Measurements from ENCODE around the gene CIPC.

DNA sequence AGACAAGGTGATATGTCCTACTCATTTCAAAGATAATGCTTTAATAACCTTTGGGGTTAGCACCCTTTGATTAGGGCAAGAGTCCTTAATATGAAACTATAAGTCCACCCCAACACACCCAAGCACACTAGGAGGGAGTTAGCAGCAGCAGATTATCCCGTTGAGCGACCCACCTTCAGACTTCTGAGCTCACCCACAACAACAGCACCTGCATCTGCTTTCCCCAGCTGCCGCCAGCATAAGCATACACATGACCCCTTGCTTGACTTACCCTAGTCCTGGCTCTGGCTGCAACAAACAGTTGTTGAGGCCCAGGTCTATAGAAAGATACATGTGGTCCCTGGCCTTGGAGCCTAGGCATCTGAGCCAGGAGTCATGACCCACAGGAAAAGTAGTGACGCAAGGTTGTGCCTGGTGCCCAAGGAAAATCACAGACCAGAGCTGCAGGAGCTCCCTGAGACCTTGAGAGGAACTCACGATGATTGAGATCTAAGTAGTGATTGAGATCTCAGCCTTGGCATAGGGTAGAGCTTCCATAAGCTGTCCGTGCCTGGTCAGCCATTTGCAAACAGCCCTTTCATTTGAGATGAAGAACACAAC lies 24.6 kb downstream of the CIPC start:
- no peak for TF ChIP-seq EZH2phosphoT487 (IDR thresholded peaks at IDR 0.05; ENCODE audit: borderline replicate concordance, low read depth, low read length)
- TF ChIP-seq, protein P1, sequence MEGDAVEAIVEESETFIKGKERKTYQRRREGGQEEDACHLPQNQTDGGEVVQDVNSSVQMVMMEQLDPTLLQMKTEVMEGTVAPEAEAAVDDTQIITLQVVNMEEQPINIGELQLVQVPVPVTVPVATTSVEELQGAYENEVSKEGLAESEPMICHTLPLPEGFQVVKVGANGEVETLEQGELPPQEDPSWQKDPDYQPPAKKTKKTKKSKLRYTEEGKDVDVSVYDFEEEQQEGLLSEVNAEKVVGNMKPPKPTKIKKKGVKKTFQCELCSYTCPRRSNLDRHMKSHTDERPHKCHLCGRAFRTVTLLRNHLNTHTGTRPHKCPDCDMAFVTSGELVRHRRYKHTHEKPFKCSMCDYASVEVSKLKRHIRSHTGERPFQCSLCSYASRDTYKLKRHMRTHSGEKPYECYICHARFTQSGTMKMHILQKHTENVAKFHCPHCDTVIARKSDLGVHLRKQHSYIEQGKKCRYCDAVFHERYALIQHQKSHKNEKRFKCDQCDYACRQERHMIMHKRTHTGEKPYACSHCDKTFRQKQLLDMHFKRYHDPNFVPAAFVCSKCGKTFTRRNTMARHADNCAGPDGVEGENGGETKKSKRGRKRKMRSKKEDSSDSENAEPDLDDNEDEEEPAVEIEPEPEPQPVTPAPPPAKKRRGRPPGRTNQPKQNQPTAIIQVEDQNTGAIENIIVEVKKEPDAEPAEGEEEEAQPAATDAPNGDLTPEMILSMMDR (conservative IDR thresholded peaks at IDR 0.05; ENCODE audit: low read length): no peak
